ENCODE data around the gene RCVRN.

- TF ChIP-seq CTCF (tag by site-specific recombination; IDR thresholded peaks at IDR 0.05) (no peak), PATZ1 (tag by site-specific recombination; IDR thresholded peaks at IDR 0.05) (no peak), KLF8 (tag by site-specific recombination; IDR thresholded peaks at IDR 0.05) (no peak), ZNF792 (tag by site-specific recombination; IDR thresholded peaks at IDR 0.05) (no peak), YY1 (tag by site-specific recombination; IDR thresholded peaks at IDR 0.05) (no peak), ZBTB49 (tag by site-specific recombination; IDR thresholded peaks at IDR 0.05; ENCODE audit: low read depth) (no peak), ZNF626 (tag by site-specific recombination; IDR thresholded peaks at IDR 0.05) (no peak), ZNF501 (tag by site-specific recombination; IDR thresholded peaks at IDR 0.05) (no peak), ZNF596 (tag by site-specific recombination; IDR thresholded peaks at IDR 0.05) (no peak)
- TF ChIP-seq, protein P1, sequence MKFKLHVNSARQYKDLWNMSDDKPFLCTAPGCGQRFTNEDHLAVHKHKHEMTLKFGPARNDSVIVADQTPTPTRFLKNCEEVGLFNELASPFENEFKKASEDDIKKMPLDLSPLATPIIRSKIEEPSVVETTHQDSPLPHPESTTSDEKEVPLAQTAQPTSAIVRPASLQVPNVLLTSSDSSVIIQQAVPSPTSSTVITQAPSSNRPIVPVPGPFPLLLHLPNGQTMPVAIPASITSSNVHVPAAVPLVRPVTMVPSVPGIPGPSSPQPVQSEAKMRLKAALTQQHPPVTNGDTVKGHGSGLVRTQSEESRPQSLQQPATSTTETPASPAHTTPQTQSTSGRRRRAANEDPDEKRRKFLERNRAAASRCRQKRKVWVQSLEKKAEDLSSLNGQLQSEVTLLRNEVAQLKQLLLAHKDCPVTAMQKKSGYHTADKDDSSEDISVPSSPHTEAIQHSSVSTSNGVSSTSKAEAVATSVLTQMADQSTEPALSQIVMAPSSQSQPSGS (tag by site-specific recombination; IDR thresholded peaks at IDR 0.05; ENCODE audit: low read depth), result no peak
Observed at GRCh38 chr17:9899280-9900043, 5.6 kb downstream of the RCVRN start.
